ENCODE results near the gene ADGRA1.

GRCh38 chr10:133166828-133167692 lies 79.3 kb downstream of the ADGRA1 start:
- TF ChIP-seq CTCF (conservative IDR thresholded peaks at IDR 0.05; ENCODE audit: low read depth, low read length) = no peak
- TF ChIP-seq EZH2phosphoT487 (IDR thresholded peaks at IDR 0.05; ENCODE audit: borderline replicate concordance, low read length) = no peak

Data from PC-3 (cell line).